VCaP (cell line): ENCODE measurements around the gene SRP9.

ENCODE experiments used
- H3K27ac ChIP-seq: fragments of 450-650 bp; 2 replicates; pipeline ENCODE4 v1.5.1; 2017
- CTCF ChIP-seq: fragments of 450-650 bp; conservative IDR thresholded peaks from 2 replicates; pipeline ENCODE4 v1.5.1; 2017; ENCODE audit warnings: mild to moderate bottlenecking, moderate library complexity

The SRP9 gene

GRCh38 chr1:225766967-225767633 lies 10.5 kb upstream of the SRP9 start:
- peak overlapping the region; percentile 50; the same call in 1 of the 2 replicates for H3K27ac ChIP-seq
- TF ChIP-seq CTCF = no peak

- no peak for TF ChIP-seq CTCF
Measured at GRCh38 chr1:225767634-225768540, 9.7 kb upstream of the SRP9 start.

GRCh38 chr1:225768662-225769426 lies 8.8 kb upstream of the SRP9 start:
- H3K27ac ChIP-seq = peak overlapping the region; percentile 50
- TF ChIP-seq CTCF = no peak

More at GRCh38 chr1:225767634-225768540, 9.7 kb upstream of the SRP9 start:
- H3K27ac ChIP-seq = peak overlapping the region; percentile 50

DNA sequence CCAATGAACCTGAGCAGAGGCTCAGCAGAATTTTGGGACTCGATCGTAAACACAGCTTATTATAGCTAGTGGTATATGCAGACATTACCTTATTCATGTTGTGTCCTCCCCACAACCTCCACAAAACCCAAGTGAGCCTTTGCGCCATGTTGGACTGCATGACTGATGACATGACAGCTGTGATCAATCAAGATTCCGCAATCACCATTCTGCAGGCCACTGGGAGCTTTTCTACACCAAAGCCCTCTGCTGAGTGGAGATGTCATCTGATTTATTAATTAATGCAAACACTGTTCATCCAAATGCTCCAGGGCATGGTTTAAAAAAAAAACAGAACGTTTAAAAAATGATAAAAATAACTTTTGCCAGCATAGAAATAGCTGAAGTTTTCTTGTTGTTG lies 7.9 kb upstream of the SRP9 start:
- TF ChIP-seq CTCF = no peak
- H3K27ac ChIP-seq = peak overlapping the region; percentile 50

- H3K27ac ChIP-seq = peak overlapping the region; percentile 99
- no peak for TF ChIP-seq CTCF
Measured at GRCh38 chr1:225770561-225771248, 6.9 kb upstream of the SRP9 start.

DNA sequence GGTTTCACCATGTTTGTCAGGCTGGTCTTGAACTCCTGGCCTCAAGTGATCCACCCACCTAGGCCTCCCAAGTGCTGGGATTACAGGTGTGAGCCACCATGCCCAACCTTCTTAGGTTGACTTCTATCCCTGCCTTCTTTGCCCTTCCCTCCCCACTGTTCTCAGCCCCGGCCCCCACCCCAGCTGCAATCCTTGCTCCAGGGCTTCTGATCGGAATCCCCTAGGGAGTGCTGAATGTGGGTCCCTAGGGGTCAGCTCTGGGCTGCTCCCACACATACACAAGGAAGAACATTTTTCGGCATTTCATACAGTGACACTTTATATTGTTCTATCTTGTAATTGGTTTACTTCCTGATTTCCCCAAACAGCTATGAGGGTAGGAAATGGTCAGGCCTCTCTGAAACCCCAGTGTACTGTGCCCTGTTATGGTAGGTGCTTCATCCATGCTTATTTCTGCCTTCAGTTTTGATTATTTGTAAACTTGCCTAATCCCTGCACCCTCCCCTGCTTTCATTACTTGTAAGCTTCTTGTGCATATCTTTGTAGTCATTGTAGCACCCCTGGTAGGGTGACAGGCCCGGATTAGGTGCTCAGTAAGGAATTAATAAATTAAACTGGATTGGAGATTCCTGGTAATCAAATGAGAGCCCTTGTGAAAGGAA lies 5.8 kb upstream of the SRP9 start:
- no peak for TF ChIP-seq CTCF
- peak overlapping the region; percentile 99 for H3K27ac ChIP-seq
